Measurements from ENCODE around the gene APOE. TPM values are rescaled to one million over a fixed set of nuclear protein-coding genes. Genes with fewer than 3 reads are reported as not detected.
A peak's percentile ranks its signal among the peaks of the same experiment; 100 is the strongest.

The APOE gene
- total RNA-seq, 4 donors from 2014 or later: 199 to 635 (median 313) TPM

GRCh38 chr19:44931541-44931940 is 25.9 kb downstream of the APOE start:
- Histone ChIP-seq H3K27ac (no peak overlapping the region), H3K27me3 (no peaks in the 10 kb centered on the region), H3K4me3 (replicated peaks in 1 of 3) (no peak overlapping the region), H3K4me1 (peaks cover 0 to 4% of the 10 kb centered on the region in 2 donors), H3K9me3 (no peaks in the 10 kb centered on the region), H3K36me3 (no peaks in the 10 kb centered on the region)
- WGBS, 2 donors: 89 to 91% methylated on average over 4 of the region's 4 CpGs
- no peak for TF ChIP-seq POLR2A (IDR thresholded peaks at IDR 0.05)
- no peak for TF ChIP-seq CTCF (IDR thresholded peaks at IDR 0.05)
- intact Hi-C loops (cut with DNase I): no loop called here
- DNase-seq: no peak

- WGBS, 2 donors: 76 to 92% methylated on average over 5 of the region's 5 CpGs
- intact Hi-C loops (cut with DNase I): no loop called here
- DNase-seq: no peak
- H3K36me3 ChIP-seq: no peaks in the 10 kb centered on the region
- H3K27ac ChIP-seq: no peak overlapping the region
- H3K4me1 ChIP-seq: no peaks in the 10 kb centered on the region
- no peaks in the 10 kb centered on the region for H3K27me3 ChIP-seq
- no peaks in the 10 kb centered on the region for H3K9me3 ChIP-seq
- TF ChIP-seq POLR2A (IDR thresholded peaks at IDR 0.05): no peak
- no peak for TF ChIP-seq CTCF (IDR thresholded peaks at IDR 0.05)
- no peak overlapping the region for H3K4me3 ChIP-seq (replicated peaks in 1 of 3)
Measured at GRCh38 chr19:44939668-44940067, 34.1 kb downstream of the APOE start.

- 82 to 83% methylated on average over 11 to 14 of the region's 14 CpGs for WGBS, 2 donors
- DNase-seq: no peak
- Histone ChIP-seq H3K27me3 (no peaks in the 10 kb centered on the region), H3K27ac (no peak within 1 kb of the TSS), H3K4me3 (replicated peaks in 1 of 3) (no peak within 1 kb of the TSS), H3K4me1 (no peaks in the 10 kb centered on the region), H3K36me3 (no peaks in the 10 kb centered on the region), H3K9me3 (no peaks in the 10 kb centered on the region)
- intact Hi-C loops (cut with DNase I): no loop called here
- TF ChIP-seq POLR2A (IDR thresholded peaks at IDR 0.05): no peak
- TF ChIP-seq CTCF (IDR thresholded peaks at IDR 0.05): no peak
Measured at GRCh38 chr19:44942067-44942571, 36.5 kb downstream of the APOE start, which contains the start of gene APOC4. TSS of gene APOC4 (plus strand) at chr19:44942237. CDS start at chr19:44942278, 41 bp downstream.

- Histone ChIP-seq H3K9me3 (no peaks in the 10 kb centered on the region), H3K27me3 (no peaks in the 10 kb centered on the region), H3K4me3 (replicated peaks in 1 of 3) (no peak overlapping the region), H3K4me1 (no peaks in the 10 kb centered on the region), H3K27ac (no peak overlapping the region), H3K36me3 (no peaks in the 10 kb centered on the region)
- no peak for TF ChIP-seq CTCF (IDR thresholded peaks at IDR 0.05)
- no peak for TF ChIP-seq POLR2A (IDR thresholded peaks at IDR 0.05)
- peak in 1 of 2 donors; percentile 5 for DNase-seq
- intact Hi-C loops (cut with DNase I): no loop called here
- WGBS, 2 donors: 70 to 74% methylated on average over 6 to 10 of the region's 10 CpGs
Measured at GRCh38 chr19:44943801-44944249, 38.2 kb downstream of the APOE start.

GRCh38 chr19:44947041-44947581 is 41.5 kb downstream of the APOE start:
- no peaks in the 10 kb centered on the region for H3K27me3 ChIP-seq
- no peak for TF ChIP-seq POLR2A (IDR thresholded peaks at IDR 0.05)
- TF ChIP-seq CTCF (IDR thresholded peaks at IDR 0.05): no peak
- H3K4me1 ChIP-seq: peaks cover 5 to 6% of the 10 kb centered on the region in 2 donors
- H3K27ac ChIP-seq: no peak overlapping the region
- WGBS, 2 donors: 90 to 95% methylated on average over 11 to 13 of the region's 13 CpGs
- H3K9me3 ChIP-seq: no peaks in the 10 kb centered on the region
- intact Hi-C loops (cut with DNase I): no loop called here
- H3K4me3 ChIP-seq (replicated peaks in 1 of 3): no peak overlapping the region
- DNase-seq: no peak
- H3K36me3 ChIP-seq: peaks cover 0 to 4% of the 10 kb centered on the region in 2 donors

All from thyroid gland (tissue), 4 donors.